ENCODE measurements around the gene CAVIN2. TPM values are rescaled to one million over a fixed set of nuclear protein-coding genes. Genes with fewer than 3 reads are reported as not detected.
A peak's percentile ranks its signal among the peaks of the same experiment; 100 is the strongest.

The CAVIN2 gene
- polyA plus RNA-seq (ENCODE audit: insufficient read length): 33.8 TPM

- DNase-seq (ENCODE audit: low read depth): peak; percentile 43
These were observed at the start of gene CAVIN2 for GRCh38 chr2:191846515-191847476. CAVIN2 (minus strand) TSS chr2:191847088; CDS start chr2:191846925, 163 bp downstream.

GRCh38 chr2:191895743-191896142, 48.9 kb upstream of the CAVIN2 start:
- DNase-seq (ENCODE audit: low read depth): no peak

GRCh38 chr2:191895195-191895594, 48.3 kb upstream of the CAVIN2 start:
- no peak for DNase-seq (ENCODE audit: low read depth)

- DNase-seq (ENCODE audit: low read depth): no peak
These were observed 47.8 kb upstream of the CAVIN2 start for GRCh38 chr2:191894681-191895147.

- DNase-seq (ENCODE audit: low read depth): no peak
These were observed 45.5 kb upstream of the CAVIN2 start for GRCh38 chr2:191892391-191892790.

GRCh38 chr2:191891656-191892055, 44.8 kb upstream of the CAVIN2 start:
- DNase-seq (ENCODE audit: low read depth): no peak

- DNase-seq (ENCODE audit: low read depth): no peak
These were observed 43.0 kb upstream of the CAVIN2 start for GRCh38 chr2:191889931-191890330.

- DNase-seq (ENCODE audit: low read depth): no peak
These were observed 41.7 kb upstream of the CAVIN2 start for GRCh38 chr2:191888400-191889166.

- DNase-seq (ENCODE audit: low read depth): no peak
These were observed 38.8 kb upstream of the CAVIN2 start for GRCh38 chr2:191885650-191886049.

- no peak for DNase-seq (ENCODE audit: low read depth)
These were observed 38.2 kb upstream of the CAVIN2 start for GRCh38 chr2:191885098-191885497.

GRCh38 chr2:191881982-191882816, 35.3 kb upstream of the CAVIN2 start:
- DNase-seq (ENCODE audit: low read depth): no peak

GRCh38 chr2:191878548-191879279, 31.8 kb upstream of the CAVIN2 start:
- DNase-seq (ENCODE audit: low read depth): no peak

GRCh38 chr2:191877875-191878274, 31.0 kb upstream of the CAVIN2 start:
- no peak for DNase-seq (ENCODE audit: low read depth)

- no peak for DNase-seq (ENCODE audit: low read depth)
These were observed 29.0 kb upstream of the CAVIN2 start for GRCh38 chr2:191875859-191876258.

- DNase-seq (ENCODE audit: low read depth): no peak
These were observed 23.9 kb upstream of the CAVIN2 start for GRCh38 chr2:191870744-191871143.

- no peak for DNase-seq (ENCODE audit: low read depth)
These were observed 22.9 kb upstream of the CAVIN2 start for GRCh38 chr2:191869781-191870180.

GRCh38 chr2:191869178-191869577, 22.3 kb upstream of the CAVIN2 start:
- no peak for DNase-seq (ENCODE audit: low read depth)

GRCh38 chr2:191867507-191867847, 20.6 kb upstream of the CAVIN2 start:
- no peak for DNase-seq (ENCODE audit: low read depth)

- DNase-seq (ENCODE audit: low read depth): no peak
These were observed 20.0 kb upstream of the CAVIN2 start for GRCh38 chr2:191866675-191867506.

- no peak for DNase-seq (ENCODE audit: low read depth)
These were observed 19.3 kb upstream of the CAVIN2 start for GRCh38 chr2:191866195-191866594.

Data from forelimb muscle (tissue), 1 donor.